Cardiac fibroblast (primary cell): ENCODE data around the gene TDP1.

ENCODE experiments used
- DNase-seq, 2 donors: peaks; one replicate each; pipeline versions ENCODE4 v3.0.0 to v3.0.0-alpha.2; 2010; ENCODE audit warnings: low read depth in 2 of 2
- H3K4me3 ChIP-seq, 2 donors: replicated peaks in 1 of 2; 1 replicate in 1 of 2; 2 replicates in 1 of 2; pipeline ENCODE4 v1.5.1; 2011; ENCODE audit warnings: low read depth in 2 of 2, low read length in 2 of 2, mild to moderate bottlenecking in 2 of 2, moderate library complexity in 1 of 2
- TF ChIP-seq, protein P1 (sequence below): IDR thresholded peaks from one replicate; pipeline ENCODE4 v1.5.1; 2011; ENCODE audit warnings: low read depth, mild to moderate bottlenecking, low read length, inconsistent platforms

TDP1 gene

GRCh38 chr14:89963288-89963978 is 7.7 kb downstream of the TDP1 start:
- DNase-seq = no peak
- TF ChIP-seq, protein P1, sequence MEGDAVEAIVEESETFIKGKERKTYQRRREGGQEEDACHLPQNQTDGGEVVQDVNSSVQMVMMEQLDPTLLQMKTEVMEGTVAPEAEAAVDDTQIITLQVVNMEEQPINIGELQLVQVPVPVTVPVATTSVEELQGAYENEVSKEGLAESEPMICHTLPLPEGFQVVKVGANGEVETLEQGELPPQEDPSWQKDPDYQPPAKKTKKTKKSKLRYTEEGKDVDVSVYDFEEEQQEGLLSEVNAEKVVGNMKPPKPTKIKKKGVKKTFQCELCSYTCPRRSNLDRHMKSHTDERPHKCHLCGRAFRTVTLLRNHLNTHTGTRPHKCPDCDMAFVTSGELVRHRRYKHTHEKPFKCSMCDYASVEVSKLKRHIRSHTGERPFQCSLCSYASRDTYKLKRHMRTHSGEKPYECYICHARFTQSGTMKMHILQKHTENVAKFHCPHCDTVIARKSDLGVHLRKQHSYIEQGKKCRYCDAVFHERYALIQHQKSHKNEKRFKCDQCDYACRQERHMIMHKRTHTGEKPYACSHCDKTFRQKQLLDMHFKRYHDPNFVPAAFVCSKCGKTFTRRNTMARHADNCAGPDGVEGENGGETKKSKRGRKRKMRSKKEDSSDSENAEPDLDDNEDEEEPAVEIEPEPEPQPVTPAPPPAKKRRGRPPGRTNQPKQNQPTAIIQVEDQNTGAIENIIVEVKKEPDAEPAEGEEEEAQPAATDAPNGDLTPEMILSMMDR = no peak

DNA sequence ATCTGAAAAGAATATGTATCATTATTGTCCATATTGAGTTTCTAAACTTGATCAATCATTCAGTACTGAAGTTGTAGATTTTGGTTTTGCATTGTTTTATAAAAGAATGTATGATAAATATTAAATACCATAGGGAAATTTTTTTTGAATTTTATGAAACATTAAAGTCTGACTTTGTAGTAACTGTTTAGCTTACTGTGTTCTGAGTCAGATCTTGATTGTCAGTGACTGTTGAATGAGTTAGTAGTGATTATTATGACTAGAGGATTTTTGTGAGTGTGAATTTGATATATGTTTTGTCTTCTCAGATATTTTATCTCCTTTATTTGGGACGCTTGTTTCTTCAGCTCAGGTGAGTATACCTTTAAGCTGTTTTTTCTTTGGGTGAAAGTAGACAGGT is 10.1 kb downstream of the TDP1 start:
- TF ChIP-seq, protein P1 = no peak
- peak in 1 of 2 donors; percentile 38 for DNase-seq
- no peak overlapping the region for H3K4me3 ChIP-seq

More at GRCh38 chr14:89963288-89963978, 7.7 kb downstream of the TDP1 start:
- H3K4me3 ChIP-seq = no peak overlapping the region

- DNase-seq = peak; percentile 83 to 85
These were observed 17.6 kb downstream of the TDP1 start for GRCh38 chr14:89973234-89973823.

GRCh38 chr14:89977668-89978067 is 21.9 kb downstream of the TDP1 start:
- no peak for DNase-seq
- TF ChIP-seq, protein P1 = no peak
- no peak overlapping the region for H3K4me3 ChIP-seq

More at GRCh38 chr14:89973234-89973823, 17.6 kb downstream of the TDP1 start:
- TF ChIP-seq, protein P1 = peak; percentile 87
- no peak overlapping the region for H3K4me3 ChIP-seq

DNA sequence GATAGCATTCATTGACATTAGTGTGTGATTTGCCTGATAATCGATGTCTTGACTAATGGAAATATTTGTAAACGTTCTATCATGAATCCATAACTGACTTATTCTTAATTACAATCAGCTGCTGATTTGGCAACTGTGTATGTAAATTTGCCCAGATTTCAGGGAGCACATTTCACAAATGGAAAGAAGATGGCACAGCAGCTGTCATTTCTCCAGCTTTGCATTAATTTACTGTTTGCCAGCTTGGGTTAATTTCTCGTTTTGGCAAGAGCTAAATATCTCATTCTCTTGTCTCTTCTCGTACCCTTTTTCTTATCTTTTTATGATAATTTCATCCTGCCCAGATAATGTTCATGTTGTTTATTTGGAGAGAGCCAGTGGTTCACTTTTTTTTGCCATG is 22.9 kb downstream of the TDP1 start:
- no peak for DNase-seq
- TF ChIP-seq, protein P1 = no peak
- H3K4me3 ChIP-seq = no peak overlapping the region

GRCh38 chr14:89983375-89983774 is 27.6 kb downstream of the TDP1 start:
- TF ChIP-seq, protein P1 = no peak
- H3K4me3 ChIP-seq = no peak overlapping the region
- DNase-seq = no peak
